ENCODE measurements around the gene SULT1A3. TPM values are rescaled to one million over a fixed set of nuclear protein-coding genes. Genes with fewer than 3 reads are reported as not detected.
A peak's percentile ranks its signal among the peaks of the same experiment; 100 is the strongest.

SULT1A3 gene
- polyA plus RNA-seq, 2 of the 4 experiments (the other 2 are of a cell fraction), result 8.0 to 8.8 TPM

- no peak for FAIRE-seq
- no peak for TF ChIP-seq KDM1A (IDR thresholded peaks at IDR 0.05; ENCODE audit: low read depth)
- peak; percentile 89 for TF ChIP-seq ZC3H11A (IDR thresholded peaks at IDR 0.05)
- POLR2A ChIA-PET, result interaction anchor here (0.6 kb wide), 1 partner anchor 23 kb away, joined by 4 read pairs; no protein-coding TSS in a partner anchor
- Histone ChIP-seq H3K4me1 (no peaks in the 10 kb centered on the region), H3K9me3 (peaks cover 23% of the 10 kb centered on the region), H3K4me3 (no peak overlapping the region), H3K27ac (no peak overlapping the region), H3K4me2 (no peak overlapping the region)
- ATAC-seq, result no peak
- CTCF ChIA-PET, result interaction anchor here (1.1 to 1.8 kb wide), 4 partner anchors 10 to 61 kb away, joined by 3 to 4 read pairs (median 4); partner anchors contain the start of gene TBX6
- no peak for DNase-seq (ENCODE audit: low read depth in 1 of 2, low spot score in 1 of 2)
- WGBS (ENCODE audit: missing lambda C conversion rate), result 93% methylated on average over 9 of the region's 9 CpGs
Observed at GRCh38 chr16:30152517-30152916, 46.5 kb upstream of the SULT1A3 start.

- 89% methylated on average over 5 of the region's 5 CpGs for WGBS (ENCODE audit: missing lambda C conversion rate)
- H3K9me3 ChIP-seq, result peaks cover 3% of the 10 kb centered on the region; the same call in 1 of the 3 replicates
- no peak overlapping the region for H3K27ac ChIP-seq
- no peaks in the 10 kb centered on the region for H3K4me1 ChIP-seq
- CTCF ChIA-PET, result interaction anchor here (0.7 to 1.4 kb wide), 2 partner anchors 31 to 61 kb away, joined by 4 to 5 read pairs; no protein-coding TSS in a partner anchor
- no peak for ATAC-seq
- no peak overlapping the region for H3K4me3 ChIP-seq
- POLR2A ChIA-PET, result no interaction called here
- no peak for TF ChIP-seq FOSB (CRISPR knock-in tag; IDR thresholded peaks at IDR 0.05)
- TF ChIP-seq KDM1A (IDR thresholded peaks at IDR 0.05; ENCODE audit: low read depth), result no peak
- TF ChIP-seq NFE2L2 (conservative IDR thresholded peaks at IDR 0.05; ENCODE audit: low read length), result no peak
- TF ChIP-seq NR3C1 (IDR thresholded peaks at IDR 0.05), result no peak
- no peak for TF ChIP-seq MAFK (IDR thresholded peaks at IDR 0.05; ENCODE audit: partially characterized antibody)
- TF ChIP-seq HDAC2 (IDR thresholded peaks at IDR 0.05), result no peak
- TF ChIP-seq BHLHE40 (IDR thresholded peaks at IDR 0.05; ENCODE audit: low read depth, low read length), result no peak
- no peak for TF ChIP-seq SREBF2 (IDR thresholded peaks at IDR 0.05)
- TF ChIP-seq BCL3 (IDR thresholded peaks at IDR 0.05), result no peak
- no peak for TF ChIP-seq MYC (IDR thresholded peaks at IDR 0.05; ENCODE audit: borderline replicate concordance, low read length)
- no peak for TF ChIP-seq ZNF302 (CRISPR knock-in tag; IDR thresholded peaks at IDR 0.05)
- TF ChIP-seq MAX (IDR thresholded peaks at IDR 0.05), result no peak
- no peak for TF ChIP-seq ELK1 (IDR thresholded peaks at IDR 0.05; ENCODE audit: low read depth, low read length)
- no peak for FAIRE-seq
- H3K4me2 ChIP-seq, result no peak overlapping the region
- DNase-seq (ENCODE audit: low read depth in 1 of 2, low spot score in 1 of 2), result no peak
Observed at GRCh38 chr16:30155188-30155587, 43.9 kb upstream of the SULT1A3 start.

GRCh38 chr16:30157214-30157613 is 41.8 kb upstream of the SULT1A3 start:
- FAIRE-seq (no peak), ATAC-seq (no peak), DNase-seq (ENCODE audit: low read depth in 1 of 2, low spot score in 1 of 2) (no peak)
- no peak for TF ChIP-seq ZNF302 (CRISPR knock-in tag; IDR thresholded peaks at IDR 0.05)
- TF ChIP-seq E2F6 (IDR thresholded peaks at IDR 0.05; ENCODE audit: borderline replicate concordance, low read depth), result no peak
- TF ChIP-seq HOXB5 (CRISPR knock-in tag; IDR thresholded peaks at IDR 0.05), result no peak
- no peak for TF ChIP-seq POLR2A (IDR thresholded peaks at IDR 0.05; ENCODE audit: low read length)
- TF ChIP-seq REST (IDR thresholded peaks at IDR 0.05), result no peak
- no peak for TF ChIP-seq BCL3 (IDR thresholded peaks at IDR 0.05)
- POLR2A ChIA-PET, result interaction anchor here (0.5 to 0.6 kb wide), 2 partner anchors 20 to 346 kb away, joined by 3 to 6 read pairs; no protein-coding TSS in a partner anchor
- Histone ChIP-seq H3K4me3 (no peak overlapping the region), H3K9me3 (no peaks in the 10 kb centered on the region), H3K27ac (no peak overlapping the region), H3K4me2 (no peak overlapping the region), H3K4me1 (no peaks in the 10 kb centered on the region)
- CTCF ChIA-PET, result no interaction called here
- 16% methylated on average over 1 of the region's 1 CpG for WGBS (ENCODE audit: missing lambda C conversion rate)

Data from A549 (cell line).